HCT116 (cell line): ENCODE measurements around the gene TBC1D19. TPM values are rescaled to one million over a fixed set of nuclear protein-coding genes. Genes with fewer than 3 reads are reported as not detected.

ENCODE experiments used
- ATAC-seq: fragments of 200-7000 bp; cut with Tn5 transposase; 2 replicates; pipeline ENCODE4 v1.9.1; 2020; ENCODE audit warnings: mild to moderate bottlenecking, moderate library complexity
- BruUV-seq: library from RNA; stranded (reverse); fragments of 400-500 nt; replicated peaks from 2 replicates; lab custom pipeline; 2021; lab: Mats Ljungman, UMichigan
- CTCF ChIA-PET: fragments of 300-600 bp; sonication (Branson Sonifier 250); formaldehyde crosslinking; loops from one replicate; lab custom pipeline; 2021; ENCODE audit warnings: antibody characterized with exemption; lab: Charles Lee
- POLR2A ChIA-PET: fragments of 300-600, 350-600 bp; sonication (Branson Sonifier 250); formaldehyde crosslinking; loops from one replicate; lab custom pipeline; 2021; ENCODE audit warnings: antibody characterized with exemption; lab: Charles Lee
- RAD21 ChIA-PET, 2 experiments: fragments of 300-600 bp; sonication (Branson Sonifier 250); formaldehyde crosslinking; loops; one replicate each; lab custom pipeline; 2023; ENCODE audit warnings: low total read pairs in 2 of 2; ENCODE audit not compliant: uncharacterized antibody in 2 of 2, unreplicated experiment in 2 of 2, low non-redundant PET in 1 of 2; lab: Charles Lee
- DNase-seq: peaks from one replicate; pipeline ENCODE4 v3.0.0-alpha.2; 2010; ENCODE audit warnings: low read depth, low spot score
- H2AFZ ChIP-seq: fragments of 200-600 bp; shearing (Covaris generic), sonication (generic); 2 replicates; pipeline ENCODE4 v1.6.1; 2017; ENCODE audit warnings: low read depth, mixed run types, mixed read lengths, antibody characterized with exemption, low read length; ENCODE audit not compliant: poor library complexity, severe bottlenecking
- H3K27ac ChIP-seq: 2 replicates; pipeline ENCODE4 v1.5.1; 2012; ENCODE audit warnings: low read depth, low read length
- H3K27me3 ChIP-seq: fragments of 200-600 bp; sonication (generic); 2 replicates; pipeline ENCODE4 v1.6.1; 2016; ENCODE audit warnings: mixed run types, low read length, mixed read lengths; ENCODE audit not compliant: insufficient read depth
- H3K36me3 ChIP-seq, 2 experiments: fragments of 200-500 bp in 1 of 2; fragments of 200-600 bp in 1 of 2; sonication (Bioruptor generic) in 1 of 2; sonication (generic) in 1 of 2; 2 replicates each; pipeline versions ENCODE4 v1.5.1 to v1.6.1; 2014 to 2016; ENCODE audit warnings: low read length in 2 of 2, inconsistent platforms in 1 of 2, mixed read lengths in 1 of 2, mixed run types in 1 of 2; ENCODE audit not compliant: insufficient read depth in 2 of 2, control insufficient read depth in 1 of 2
- H3K4me1 ChIP-seq, 2 experiments: fragments of 200-600 bp in 1 of 2; sonication (generic) in 1 of 2; 2 replicates each; pipeline versions ENCODE4 v1.5.1 to v1.6.1; 2012 to 2017; ENCODE audit warnings: low read length in 2 of 2, inconsistent platforms in 1 of 2, mild to moderate bottlenecking in 1 of 2, mixed read lengths in 1 of 2, mixed run types in 1 of 2, moderate library complexity in 1 of 2; ENCODE audit not compliant: insufficient read depth in 2 of 2, control insufficient read depth in 1 of 2
- H3K4me2 ChIP-seq: fragments of 200-600 bp; sonication (generic); 2 replicates; pipeline ENCODE4 v1.6.1; 2017; ENCODE audit warnings: mixed run types, low read length, mixed read lengths
- H3K4me3 ChIP-seq, 2 experiments: fragments of 200-600 bp in 1 of 2; sonication (generic) in 1 of 2; replicated peaks in 1 of 2; 2 replicates each; pipeline ENCODE4 v1.5.1; 2011 to 2016; ENCODE audit warnings: low read length in 2 of 2, control low read depth in 1 of 2, low read depth in 1 of 2, mild to moderate bottlenecking in 1 of 2, mixed read lengths in 1 of 2, mixed run types in 1 of 2
- H3K79me2 ChIP-seq: fragments of 200-600 bp; sonication (generic); 2 replicates; pipeline ENCODE4 v1.6.1; 2017; ENCODE audit warnings: mild to moderate bottlenecking, mixed run types, low read length, moderate library complexity, mixed read lengths; ENCODE audit not compliant: insufficient read depth
- H3K9ac ChIP-seq: fragments of 200-600 bp; sonication (generic); 2 replicates; pipeline ENCODE4 v1.6.1; 2016; ENCODE audit warnings: low read length, mixed read lengths
- H3K9me2 ChIP-seq: fragments of 200-600 bp; sonication (generic), shearing (Covaris generic); 2 replicates; pipeline ENCODE4 v1.6.1; 2017; ENCODE audit warnings: mixed run types, mild to moderate bottlenecking, moderate library complexity; ENCODE audit not compliant: insufficient read depth
- H3K9me3 ChIP-seq, 2 experiments: fragments of 200-500 bp in 1 of 2; fragments of 200-600 bp in 1 of 2; sonication (Bioruptor generic) in 1 of 2; sonication (generic) in 1 of 2; 2 replicates each; pipeline ENCODE4 v1.6.1; 2014 to 2017; ENCODE audit warnings: low read length in 2 of 2, mixed read lengths in 2 of 2, inconsistent platforms in 1 of 2, low read depth in 1 of 2, mild to moderate bottlenecking in 1 of 2, mixed run types in 1 of 2, moderate library complexity in 1 of 2; ENCODE audit not compliant: control insufficient read depth in 1 of 2, insufficient read depth in 1 of 2
- H4K20me1 ChIP-seq: fragments of 200-600 bp; sonication (generic), shearing (Covaris generic); 2 replicates; pipeline ENCODE4 v1.6.1; 2017; ENCODE audit warnings: mixed run types, mild to moderate bottlenecking, moderate library complexity; ENCODE audit not compliant: insufficient read depth
- CBX3 ChIP-seq: IDR thresholded peaks from 2 replicates; pipeline ENCODE4 v1.6.1; 2012; ENCODE audit warnings: low read depth
- CEBPB ChIP-seq: IDR thresholded peaks from 2 replicates; pipeline ENCODE4 v1.6.1; 2012; ENCODE audit warnings: low read depth
- EGR1 ChIP-seq: IDR thresholded peaks from 2 replicates; pipeline ENCODE4 v1.6.1; 2012; ENCODE audit warnings: low read depth
- ELF1 ChIP-seq: IDR thresholded peaks from 2 replicates; pipeline ENCODE4 v1.6.1; 2012; ENCODE audit warnings: low read depth, borderline replicate concordance
- EZH2 ChIP-seq: fragments of 200-600 bp; sonication (generic); IDR thresholded peaks from 2 replicates; pipeline ENCODE4 v1.6.1; 2017; ENCODE audit warnings: antibody characterized with exemption, mixed run types
- POLR2AphosphoS5 ChIP-seq: IDR thresholded peaks from 2 replicates; pipeline ENCODE4 v1.6.1; 2011; ENCODE audit warnings: mild to moderate bottlenecking, low read depth, low read length, moderate library complexity
- RAD21 ChIP-seq: IDR thresholded peaks from 2 replicates; pipeline ENCODE4 v1.6.1; 2012; ENCODE audit warnings: low read depth, mild to moderate bottlenecking
- SIN3A ChIP-seq: IDR thresholded peaks from 2 replicates; pipeline ENCODE4 v1.6.1; 2012; ENCODE audit warnings: low read depth
- SP1 ChIP-seq: IDR thresholded peaks from 2 replicates; pipeline ENCODE4 v1.6.1; 2012; ENCODE audit warnings: low read depth
- SRF ChIP-seq: IDR thresholded peaks from 2 replicates; pipeline ENCODE4 v1.6.1; 2012; ENCODE audit warnings: low read depth
- TCF7L2 ChIP-seq: IDR thresholded peaks from 2 replicates; pipeline ENCODE4 v1.7.0; 2011; ENCODE audit warnings: borderline replicate concordance, inconsistent platforms; ENCODE audit not compliant: insufficient read depth, insufficient read length; ENCODE audit errors: extremely low read depth
- YY1 ChIP-seq: IDR thresholded peaks from 2 replicates; pipeline ENCODE4 v1.6.1; 2011; ENCODE audit warnings: low read length, low read depth, moderate library complexity, mild to moderate bottlenecking; ENCODE audit not compliant: insufficient replicate concordance; ENCODE audit errors: extremely low read depth
- ZFX ChIP-seq: fragments of 450-650 bp; IDR thresholded peaks from 2 replicates; pipeline ENCODE4 v1.6.1; 2017
- ZNF274 ChIP-seq: fragments of 200-500 bp; sonication (Bioruptor generic); IDR thresholded peaks from 2 replicates; pipeline ENCODE4 v1.6.1; 2014; ENCODE audit warnings: mild to moderate bottlenecking, low read depth, low read length, inconsistent platforms
- intact Hi-C: fragments of 100-400 bp; cut with micrococcal nuclease; formaldehyde crosslinking; loops from 2 replicates; pipeline ENCODE4 v1.10.0; 2022
- total RNA-seq: library from RNA; stranded (reverse); gene quantifications from one replicate; pipeline ENCODE4 v1.2.1, GENCODE V29; 2021; ENCODE audit not compliant: unreplicated experiment
- TF ChIP-seq, protein P1 (sequence below), 3 experiments: fragments of 200-600 bp in 1 of 3; sonication (generic) in 1 of 3; IDR thresholded peaks in 2 of 3; conservative IDR thresholded peaks in 1 of 3; 2 replicates each; pipeline ENCODE4 v1.5.1; 2012 to 2017; ENCODE audit warnings: low read depth in 2 of 3, low read length in 2 of 3, antibody characterized with exemption in 1 of 3, borderline replicate concordance in 1 of 3, control low read depth in 1 of 3, mild to moderate bottlenecking in 1 of 3, mixed read lengths in 1 of 3, mixed run types in 1 of 3, moderate library complexity in 1 of 3; ENCODE audit not compliant: insufficient read depth in 1 of 3
- TF ChIP-seq, protein P2 (sequence below): IDR thresholded peaks from 2 replicates; pipeline ENCODE4 v1.6.1; 2011; ENCODE audit warnings: mild to moderate bottlenecking, low read length, moderate library complexity; ENCODE audit not compliant: insufficient replicate concordance; ENCODE audit errors: extremely low read depth
- TF ChIP-seq, protein P3 (sequence below): IDR thresholded peaks from 2 replicates; pipeline ENCODE4 v1.6.1; 2012; ENCODE audit warnings: low read depth

The TBC1D19 gene
- total RNA-seq, 1 experiment from 2014 or later = 25.4 TPM

DNA sequence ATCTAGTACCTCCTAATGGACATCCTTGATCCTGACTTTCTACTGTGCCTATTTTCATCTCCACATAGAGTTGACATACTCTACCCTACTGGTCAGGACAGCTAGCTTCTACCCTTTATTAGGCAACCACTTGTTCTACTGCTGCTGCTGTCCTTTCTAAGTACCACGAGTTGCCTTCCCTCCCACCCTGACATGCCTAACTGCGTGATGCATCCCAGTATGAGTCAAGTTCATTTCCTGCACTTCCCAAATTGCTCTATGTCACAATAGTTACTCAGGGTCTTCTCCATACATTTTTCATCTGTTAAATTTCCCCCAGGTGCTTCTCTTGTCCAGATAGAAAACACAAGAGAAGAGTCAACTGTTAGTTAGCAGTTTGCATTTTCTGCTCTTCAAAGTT, 133.4 kb downstream of the TBC1D19 start:
- peak; percentile 4 for DNase-seq
- BruUV-seq = no TSS peak
- peak overlapping the region; percentile 26 for H3K4me2 ChIP-seq

More for the DNA sequence above, 133.4 kb downstream of the TBC1D19 start:
- H3K79me2 ChIP-seq = no peaks in the 10 kb centered on the region
- POLR2A ChIA-PET = no interaction called here
- H3K36me3 ChIP-seq = no peaks in the 10 kb centered on the region
- H3K4me3 ChIP-seq = no peak overlapping the region
- no peaks in the 10 kb centered on the region for H4K20me1 ChIP-seq
- CTCF ChIA-PET = no interaction called here
- H3K9me3 ChIP-seq = no peaks in the 10 kb centered on the region
- ATAC-seq = peak; percentile 47; the same call in 1 of the 2 replicates
- intact Hi-C loops = no loop called here
- TF ChIP-seq ELF1 = no peak
- no peak for TF ChIP-seq EGR1
- TF ChIP-seq, protein P1, sequence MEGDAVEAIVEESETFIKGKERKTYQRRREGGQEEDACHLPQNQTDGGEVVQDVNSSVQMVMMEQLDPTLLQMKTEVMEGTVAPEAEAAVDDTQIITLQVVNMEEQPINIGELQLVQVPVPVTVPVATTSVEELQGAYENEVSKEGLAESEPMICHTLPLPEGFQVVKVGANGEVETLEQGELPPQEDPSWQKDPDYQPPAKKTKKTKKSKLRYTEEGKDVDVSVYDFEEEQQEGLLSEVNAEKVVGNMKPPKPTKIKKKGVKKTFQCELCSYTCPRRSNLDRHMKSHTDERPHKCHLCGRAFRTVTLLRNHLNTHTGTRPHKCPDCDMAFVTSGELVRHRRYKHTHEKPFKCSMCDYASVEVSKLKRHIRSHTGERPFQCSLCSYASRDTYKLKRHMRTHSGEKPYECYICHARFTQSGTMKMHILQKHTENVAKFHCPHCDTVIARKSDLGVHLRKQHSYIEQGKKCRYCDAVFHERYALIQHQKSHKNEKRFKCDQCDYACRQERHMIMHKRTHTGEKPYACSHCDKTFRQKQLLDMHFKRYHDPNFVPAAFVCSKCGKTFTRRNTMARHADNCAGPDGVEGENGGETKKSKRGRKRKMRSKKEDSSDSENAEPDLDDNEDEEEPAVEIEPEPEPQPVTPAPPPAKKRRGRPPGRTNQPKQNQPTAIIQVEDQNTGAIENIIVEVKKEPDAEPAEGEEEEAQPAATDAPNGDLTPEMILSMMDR (IDR thresholded peaks at IDR 0.05 in 2 of 3, conservative IDR thresholded peaks at IDR 0.05 in 1 of 3; ENCODE audit: borderline replicate concordance in 1 of 3, insufficient read depth in 1 of 3, low read depth in 2 of 3, low read length in 2 of 3) = no peak
- no peak for TF ChIP-seq ZFX
- TF ChIP-seq SRF = no peak
- TF ChIP-seq, protein P2, sequence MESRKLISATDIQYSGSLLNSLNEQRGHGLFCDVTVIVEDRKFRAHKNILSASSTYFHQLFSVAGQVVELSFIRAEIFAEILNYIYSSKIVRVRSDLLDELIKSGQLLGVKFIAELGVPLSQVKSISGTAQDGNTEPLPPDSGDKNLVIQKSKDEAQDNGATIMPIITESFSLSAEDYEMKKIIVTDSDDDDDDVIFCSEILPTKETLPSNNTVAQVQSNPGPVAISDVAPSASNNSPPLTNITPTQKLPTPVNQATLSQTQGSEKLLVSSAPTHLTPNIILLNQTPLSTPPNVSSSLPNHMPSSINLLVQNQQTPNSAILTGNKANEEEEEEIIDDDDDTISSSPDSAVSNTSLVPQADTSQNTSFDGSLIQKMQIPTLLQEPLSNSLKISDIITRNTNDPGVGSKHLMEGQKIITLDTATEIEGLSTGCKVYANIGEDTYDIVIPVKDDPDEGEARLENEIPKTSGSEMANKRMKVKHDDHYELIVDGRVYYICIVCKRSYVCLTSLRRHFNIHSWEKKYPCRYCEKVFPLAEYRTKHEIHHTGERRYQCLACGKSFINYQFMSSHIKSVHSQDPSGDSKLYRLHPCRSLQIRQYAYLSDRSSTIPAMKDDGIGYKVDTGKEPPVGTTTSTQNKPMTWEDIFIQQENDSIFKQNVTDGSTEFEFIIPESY = no peak
- no peak for TF ChIP-seq SIN3A
- TF ChIP-seq CBX3 = no peak
- peak; percentile 66 for TF ChIP-seq CEBPB
- no peak for TF ChIP-seq ZNF274
- TF ChIP-seq, protein P3, sequence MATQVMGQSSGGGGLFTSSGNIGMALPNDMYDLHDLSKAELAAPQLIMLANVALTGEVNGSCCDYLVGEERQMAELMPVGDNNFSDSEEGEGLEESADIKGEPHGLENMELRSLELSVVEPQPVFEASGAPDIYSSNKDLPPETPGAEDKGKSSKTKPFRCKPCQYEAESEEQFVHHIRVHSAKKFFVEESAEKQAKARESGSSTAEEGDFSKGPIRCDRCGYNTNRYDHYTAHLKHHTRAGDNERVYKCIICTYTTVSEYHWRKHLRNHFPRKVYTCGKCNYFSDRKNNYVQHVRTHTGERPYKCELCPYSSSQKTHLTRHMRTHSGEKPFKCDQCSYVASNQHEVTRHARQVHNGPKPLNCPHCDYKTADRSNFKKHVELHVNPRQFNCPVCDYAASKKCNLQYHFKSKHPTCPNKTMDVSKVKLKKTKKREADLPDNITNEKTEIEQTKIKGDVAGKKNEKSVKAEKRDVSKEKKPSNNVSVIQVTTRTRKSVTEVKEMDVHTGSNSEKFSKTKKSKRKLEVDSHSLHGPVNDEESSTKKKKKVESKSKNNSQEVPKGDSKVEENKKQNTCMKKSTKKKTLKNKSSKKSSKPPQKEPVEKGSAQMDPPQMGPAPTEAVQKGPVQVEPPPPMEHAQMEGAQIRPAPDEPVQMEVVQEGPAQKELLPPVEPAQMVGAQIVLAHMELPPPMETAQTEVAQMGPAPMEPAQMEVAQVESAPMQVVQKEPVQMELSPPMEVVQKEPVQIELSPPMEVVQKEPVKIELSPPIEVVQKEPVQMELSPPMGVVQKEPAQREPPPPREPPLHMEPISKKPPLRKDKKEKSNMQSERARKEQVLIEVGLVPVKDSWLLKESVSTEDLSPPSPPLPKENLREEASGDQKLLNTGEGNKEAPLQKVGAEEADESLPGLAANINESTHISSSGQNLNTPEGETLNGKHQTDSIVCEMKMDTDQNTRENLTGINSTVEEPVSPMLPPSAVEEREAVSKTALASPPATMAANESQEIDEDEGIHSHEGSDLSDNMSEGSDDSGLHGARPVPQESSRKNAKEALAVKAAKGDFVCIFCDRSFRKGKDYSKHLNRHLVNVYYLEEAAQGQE = no peak
- no peak for TF ChIP-seq RAD21
- TF ChIP-seq POLR2AphosphoS5 = no peak
- no peak for TF ChIP-seq YY1
- TF ChIP-seq SP1 = peak; percentile 18; the same call in 1 of the 2 replicates
- no peak for TF ChIP-seq EZH2
- TF ChIP-seq TCF7L2 = no peak
- peaks cover 0 to 10% of the 10 kb centered on the region in 2 experiments; a peak in 2 of 4 replicates for H3K4me1 ChIP-seq
- H3K27ac ChIP-seq = no peak overlapping the region
- no peak overlapping the region for H2AFZ ChIP-seq
- RAD21 ChIA-PET = no interaction called here
- H3K27me3 ChIP-seq = no peaks in the 10 kb centered on the region
- no peaks in the 10 kb centered on the region for H3K9me2 ChIP-seq
- no peak overlapping the region for H3K9ac ChIP-seq
